K562 (cell line): ENCODE measurements around the gene BNIP2. TPM values are rescaled to one million over a fixed set of nuclear protein-coding genes. Genes with fewer than 3 reads are reported as not detected.

Source experiments
- CBX1 ChIP-seq: sonication (generic); IDR thresholded peaks from 2 replicates; pipeline ENCODE4 v1.6.1; 2016; ENCODE audit warnings: antibody characterized with exemption, low read depth, mild to moderate bottlenecking
- CCAR2 ChIP-seq: fragments of 200-400 bp; formaldehyde crosslinking; IDR thresholded peaks from 2 replicates; pipeline ENCODE4 v1.6.1; 2017; ENCODE audit warnings: mild to moderate bottlenecking, low read depth, low read length
- HLTF ChIP-seq: fragments of 450-650 bp; IDR thresholded peaks from 2 replicates; pipeline ENCODE4 v1.6.1; 2016
- MYC ChIP-seq, 2 experiments: fragments of 250-450 bp in 1 of 2; sonication (Bioruptor Pico) in 1 of 2; IDR thresholded peaks; 2 replicates each; pipeline versions ENCODE4 v1.5.1 to v1.6.1; 2012 to 2021; ENCODE audit warnings: low read depth in 2 of 2, borderline replicate concordance in 1 of 2, improper control_type of control experiment in 1 of 2, low read length in 1 of 2, mild to moderate bottlenecking in 1 of 2, moderate library complexity in 1 of 2
- NFYB ChIP-seq: IDR thresholded peaks from 2 replicates; pipeline ENCODE4 v1.6.1; 2011; ENCODE audit warnings: mild to moderate bottlenecking, moderate library complexity; ENCODE audit not compliant: insufficient read length; ENCODE audit errors: extremely low read depth
- NONO ChIP-seq, 2 experiments: fragments of 200-400 bp in 1 of 2; fragments of 450-650 bp in 1 of 2; formaldehyde crosslinking in 1 of 2; IDR thresholded peaks; 2 replicates each; pipeline ENCODE4 v1.6.1; 2017; ENCODE audit warnings: low read depth in 2 of 2, mild to moderate bottlenecking in 2 of 2, moderate library complexity in 2 of 2, low read length in 1 of 2
- NR2C2 ChIP-seq, 2 experiments: fragments of 200-800 bp in 1 of 2; sonication (Bioruptor generic) in 1 of 2; sonication (generic) in 1 of 2; formaldehyde crosslinking in 1 of 2; IDR thresholded peaks; 2 replicates each; pipeline versions ENCODE4 v1.6.1 to v1.8.0; 2016 to 2022; ENCODE audit warnings: mild to moderate bottlenecking in 1 of 2, missing compliant biosample characterization in 1 of 2, missing genetic modification characterization in 1 of 2, missing genetic modification reagents in 1 of 2
- NUFIP1 ChIP-seq: fragments of 450-650 bp; IDR thresholded peaks from 2 replicates; pipeline ENCODE4 v1.6.1; 2018; ENCODE audit not compliant: partially characterized antibody
- POLR2A ChIP-seq: fragments of 450-650 bp; conservative IDR thresholded peaks from 2 replicates; pipeline ENCODE4 v1.6.1; 2016
- RBBP5 ChIP-seq: fragments of 200-600 bp; sonication (generic); IDR thresholded peaks from 2 replicates; pipeline ENCODE4 v1.6.1; 2012; ENCODE audit warnings: borderline replicate concordance, mild to moderate bottlenecking, low read length, control low read depth, inconsistent platforms; ENCODE audit not compliant: insufficient read depth, poor library complexity, severe bottlenecking
- SMAD3 ChIP-seq: fragments of 450-650 bp; formaldehyde crosslinking; conservative IDR thresholded peaks from 2 replicates; pipeline ENCODE4 v1.4.0; 2020; ENCODE audit warnings: mild to moderate bottlenecking
- SRSF1 ChIP-seq: fragments of 200-400 bp; formaldehyde crosslinking; IDR thresholded peaks from 2 replicates; pipeline ENCODE4 v1.6.1; 2017; ENCODE audit warnings: mild to moderate bottlenecking, low read depth, low read length, moderate library complexity
- TBL1XR1 ChIP-seq, 2 experiments: IDR thresholded peaks; 2 replicates each; pipeline ENCODE4 v1.6.1; 2012; ENCODE audit warnings: improper control_type of control experiment in 2 of 2, low read length in 2 of 2, mild to moderate bottlenecking in 1 of 2
- TBP ChIP-seq: optimal IDR thresholded peaks from 2 replicates; pipeline ENCODE3; 2011; ENCODE audit warnings: low read depth, low read length, improper control_type of control experiment
- ZC3H11A ChIP-seq: IDR thresholded peaks from 2 replicates; pipeline ENCODE4 v1.6.1; 2012; ENCODE audit warnings: low read depth, low read length, improper control_type of control experiment
- ZNF212 ChIP-seq: fragments of 450-650 bp; formaldehyde crosslinking; IDR thresholded peaks from 2 replicates; pipeline ENCODE4 v1.4.0; 2020; ENCODE audit warnings: mild to moderate bottlenecking
- ZNF217 ChIP-seq: sonication (generic); formaldehyde crosslinking; IDR thresholded peaks from 2 replicates; pipeline ENCODE4 v1.8.0; 2022; ENCODE audit warnings: mild to moderate bottlenecking, missing genetic modification reagents
- ZNF408 ChIP-seq: fragments of 250-450 bp; sonication (Bioruptor Pico); IDR thresholded peaks from 2 replicates; pipeline ENCODE4 v1.4.0; 2020; ENCODE audit warnings: low read depth, mild to moderate bottlenecking, moderate library complexity
- polyA plus RNA-seq, 8 experiments: library from polyadenylated mRNA; depleted of rRNA in 4 of 8; stranded (reverse) in 5 of 8; unstranded in 3 of 8; fragments of >200 nt; fragmentation: Nextera tagmentation in 2 of 8; fragmentation: Illumina TruSeq in 1 of 8; extraction: Ambion mirVana in 2 of 8; extraction: Trizol in 1 of 8; gene quantifications; 2 replicates each; pipeline versions ENCODE4 v1.2.1 to v1.2.3, GENCODE V29; 2011 to 2014; ENCODE audit warnings: inconsistent platforms in 1 of 8, missing spikeins in 1 of 8
- total RNA-seq, 7 experiments: library from RNA; depleted of rRNA in 6 of 7; stranded (reverse); fragments of >200 nt in 6 of 7; fragmentation: Illumina TruSeq in 2 of 7; extraction: Trizol in 2 of 7; gene quantifications; 2 replicates each; pipeline versions ENCODE4 v1.2.1 to v1.2.3, GENCODE V29; 2011 to 2021; ENCODE audit warnings: low replicate concordance in 1 of 7
- TF ChIP-seq, protein P1 (sequence below): fragments of 250-450 bp; sonication (Bioruptor Pico); IDR thresholded peaks from 2 replicates; pipeline ENCODE4 v1.9.0; 2021; ENCODE audit warnings: mild to moderate bottlenecking
- TF ChIP-seq, protein P2 (sequence below): sonication (generic); formaldehyde crosslinking; IDR thresholded peaks from 2 replicates; pipeline ENCODE4 v1.8.1; 2023; ENCODE audit warnings: mild to moderate bottlenecking, missing genetic modification reagents
- TF ChIP-seq, protein P3 (sequence below): fragments of 250-450 bp; sonication (Bioruptor Pico); IDR thresholded peaks from 2 replicates; pipeline ENCODE4 v1.6.1; 2021; ENCODE audit warnings: mild to moderate bottlenecking
- TF ChIP-seq, protein P4 (sequence below): sonication (generic); formaldehyde crosslinking; IDR thresholded peaks from 2 replicates; pipeline ENCODE4 v1.8.1; 2023; ENCODE audit warnings: mild to moderate bottlenecking, missing genetic modification reagents

The BNIP2 gene
- total and polyA plus RNA-seq, 9 of the 15 experiments (the other 6 are each of a cell fraction or from before 2014, with no cell fraction given), result 19.6 to 88.0 (median 52.5) TPM

DNA sequence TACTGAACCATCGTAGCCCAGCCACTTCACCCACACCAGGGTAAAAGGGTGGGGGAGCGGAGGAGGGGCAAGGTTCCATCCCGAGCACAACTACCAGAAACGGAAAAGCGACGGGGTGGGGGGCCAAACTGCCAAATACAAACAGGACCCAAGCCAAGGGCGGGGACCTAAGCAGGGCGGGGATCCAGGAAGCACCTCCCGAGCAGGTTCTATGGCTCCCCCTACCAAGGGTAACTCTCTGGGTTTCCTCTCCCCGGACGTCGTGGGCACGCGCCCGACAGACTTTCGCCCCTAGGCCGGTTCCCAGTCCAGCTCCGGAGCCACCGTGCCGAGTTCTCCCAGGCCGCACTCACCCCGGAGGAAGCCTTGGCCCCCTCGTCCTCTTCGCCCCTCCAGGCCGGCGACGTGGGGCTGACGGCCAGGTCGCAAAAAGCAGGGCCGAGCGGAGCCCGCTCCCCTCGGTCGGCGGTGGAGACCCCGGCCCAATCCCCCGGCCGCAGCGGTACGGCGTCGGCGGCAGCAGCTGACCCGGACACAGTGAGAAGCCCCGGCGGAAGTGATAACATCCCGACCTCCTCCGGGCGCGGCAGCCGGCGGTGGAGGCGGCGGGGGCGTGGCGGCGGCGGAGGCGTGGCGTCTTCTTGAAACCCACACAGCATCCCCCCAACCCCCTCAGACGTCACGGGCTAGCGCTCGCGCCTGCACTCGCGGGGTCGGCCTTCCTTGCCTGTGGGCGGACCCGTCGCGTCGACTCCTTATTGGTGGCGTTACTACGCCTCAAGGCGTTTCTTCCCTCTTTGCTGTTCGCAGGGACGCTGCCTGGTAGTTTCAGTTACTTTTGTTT is at the start of gene BNIP2 (continued):
- no peak for TF ChIP-seq ZC3H11A
- TF ChIP-seq NUFIP1, result no peak
- peak; percentile 98 for TF ChIP-seq NR2C2 (CRISPR knock-in tag; IDR thresholded peaks at IDR 0.05)
- TF ChIP-seq NR2C2 (tag; IDR thresholded peaks at IDR 0.05), result peak; percentile 100
- peak; percentile 34 for TF ChIP-seq NFYB
- no peak for TF ChIP-seq HLTF
- peak; percentile 25 to 86; a peak in 2 of 4 replicates for TF ChIP-seq NONO (IDR thresholded peaks at IDR 0.05; ENCODE audit: low read depth in 2 of 2, low read length in 1 of 2)
- TF ChIP-seq, protein P1, sequence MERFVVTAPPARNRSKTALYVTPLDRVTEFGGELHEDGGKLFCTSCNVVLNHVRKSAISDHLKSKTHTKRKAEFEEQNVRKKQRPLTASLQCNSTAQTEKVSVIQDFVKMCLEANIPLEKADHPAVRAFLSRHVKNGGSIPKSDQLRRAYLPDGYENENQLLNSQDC (CRISPR knock-in tag), result peak; percentile 83; the same call in 1 of the 2 replicates
- TF ChIP-seq ZNF212 (CRISPR knock-in tag), result no peak
- no peak for TF ChIP-seq CCAR2
- TF ChIP-seq, protein P2, sequence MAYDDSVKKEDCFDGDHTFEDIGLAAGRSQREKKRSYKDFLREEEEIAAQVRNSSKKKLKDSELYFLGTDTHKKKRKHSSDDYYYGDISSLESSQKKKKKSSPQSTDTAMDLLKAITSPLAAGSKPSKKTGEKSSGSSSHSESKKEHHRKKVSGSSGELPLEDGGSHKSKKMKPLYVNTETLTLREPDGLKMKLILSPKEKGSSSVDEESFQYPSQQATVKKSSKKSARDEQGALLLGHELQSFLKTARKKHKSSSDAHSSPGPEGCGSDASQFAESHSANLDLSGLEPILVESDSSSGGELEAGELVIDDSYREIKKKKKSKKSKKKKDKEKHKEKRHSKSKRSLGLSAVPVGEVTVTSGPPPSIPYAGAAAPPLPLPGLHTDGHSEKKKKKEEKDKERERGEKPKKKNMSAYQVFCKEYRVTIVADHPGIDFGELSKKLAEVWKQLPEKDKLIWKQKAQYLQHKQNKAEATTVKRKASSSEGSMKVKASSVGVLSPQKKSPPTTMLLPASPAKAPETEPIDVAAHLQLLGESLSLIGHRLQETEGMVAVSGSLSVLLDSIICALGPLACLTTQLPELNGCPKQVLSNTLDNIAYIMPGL (CRISPR knock-in tag), result peak; percentile 32; the same call in 1 of the 2 replicates
- peak; percentile 38; the same call in 1 of the 2 replicates for TF ChIP-seq CBX1
- TF ChIP-seq MYC (IDR thresholded peaks at IDR 0.05; ENCODE audit: low read depth, low read length), result peak; percentile 71; the same call in 1 of the 2 replicates
- peak; percentile 53; the same call in 1 of the 2 replicates for TF ChIP-seq MYC (CRISPR knock-in tag; IDR thresholded peaks at IDR 0.05; ENCODE audit: borderline replicate concordance, low read depth)
- TF ChIP-seq SMAD3 (CRISPR knock-in tag), result peak; percentile 64; the same call in 1 of the 2 replicates
- TF ChIP-seq ZNF217, result no peak
- no peak for TF ChIP-seq TBL1XR1 (IDR thresholded peaks at IDR 0.05; ENCODE audit: low read length in 2 of 2)
- TF ChIP-seq RBBP5, result peak; percentile 98
- no peak for TF ChIP-seq SRSF1
- TF ChIP-seq, protein P3, sequence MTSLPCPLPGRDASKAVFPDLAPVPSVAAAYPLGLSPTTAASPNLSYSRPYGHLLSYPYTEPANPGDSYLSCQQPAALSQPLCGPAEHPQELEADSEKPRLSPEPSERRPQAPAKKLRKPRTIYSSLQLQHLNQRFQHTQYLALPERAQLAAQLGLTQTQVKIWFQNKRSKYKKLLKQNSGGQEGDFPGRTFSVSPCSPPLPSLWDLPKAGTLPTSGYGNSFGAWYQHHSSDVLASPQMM, result no peak
- TF ChIP-seq, protein P4, sequence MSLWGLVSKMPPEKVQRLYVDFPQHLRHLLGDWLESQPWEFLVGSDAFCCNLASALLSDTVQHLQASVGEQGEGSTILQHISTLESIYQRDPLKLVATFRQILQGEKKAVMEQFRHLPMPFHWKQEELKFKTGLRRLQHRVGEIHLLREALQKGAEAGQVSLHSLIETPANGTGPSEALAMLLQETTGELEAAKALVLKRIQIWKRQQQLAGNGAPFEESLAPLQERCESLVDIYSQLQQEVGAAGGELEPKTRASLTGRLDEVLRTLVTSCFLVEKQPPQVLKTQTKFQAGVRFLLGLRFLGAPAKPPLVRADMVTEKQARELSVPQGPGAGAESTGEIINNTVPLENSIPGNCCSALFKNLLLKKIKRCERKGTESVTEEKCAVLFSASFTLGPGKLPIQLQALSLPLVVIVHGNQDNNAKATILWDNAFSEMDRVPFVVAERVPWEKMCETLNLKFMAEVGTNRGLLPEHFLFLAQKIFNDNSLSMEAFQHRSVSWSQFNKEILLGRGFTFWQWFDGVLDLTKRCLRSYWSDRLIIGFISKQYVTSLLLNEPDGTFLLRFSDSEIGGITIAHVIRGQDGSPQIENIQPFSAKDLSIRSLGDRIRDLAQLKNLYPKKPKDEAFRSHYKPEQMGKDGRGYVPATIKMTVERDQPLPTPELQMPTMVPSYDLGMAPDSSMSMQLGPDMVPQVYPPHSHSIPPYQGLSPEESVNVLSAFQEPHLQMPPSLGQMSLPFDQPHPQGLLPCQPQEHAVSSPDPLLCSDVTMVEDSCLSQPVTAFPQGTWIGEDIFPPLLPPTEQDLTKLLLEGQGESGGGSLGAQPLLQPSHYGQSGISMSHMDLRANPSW (CRISPR knock-in tag), result no peak
- TF ChIP-seq ZNF408 (CRISPR knock-in tag), result no peak
- TF ChIP-seq TBP, result peak; percentile 75
- TF ChIP-seq POLR2A, result peak; percentile 88
